OCI-LY3 (cell line): ENCODE measurements around the gene TYW1B.
"Not testable (repeated sequence)": the region's sequence is repeated elsewhere in the genome, so short reads cannot be mapped to it uniquely, and the experiment has no call there.

Experiments used
- EZH2phosphoT487 ChIP-seq: fragments of 200-600 bp; shearing (Covaris generic); IDR thresholded peaks from 2 replicates; pipeline ENCODE4 v1.6.1; 2018; ENCODE audit warnings: antibody characterized with exemption, mixed run types, low read depth
- TF ChIP-seq, protein P1 (sequence below): fragments of 200-600, 300-600 bp; sonication (generic); IDR thresholded peaks from 2 replicates; pipeline ENCODE4 v1.5.1; 2014; ENCODE audit warnings: antibody characterized with exemption, low read length, low read depth

DNA sequence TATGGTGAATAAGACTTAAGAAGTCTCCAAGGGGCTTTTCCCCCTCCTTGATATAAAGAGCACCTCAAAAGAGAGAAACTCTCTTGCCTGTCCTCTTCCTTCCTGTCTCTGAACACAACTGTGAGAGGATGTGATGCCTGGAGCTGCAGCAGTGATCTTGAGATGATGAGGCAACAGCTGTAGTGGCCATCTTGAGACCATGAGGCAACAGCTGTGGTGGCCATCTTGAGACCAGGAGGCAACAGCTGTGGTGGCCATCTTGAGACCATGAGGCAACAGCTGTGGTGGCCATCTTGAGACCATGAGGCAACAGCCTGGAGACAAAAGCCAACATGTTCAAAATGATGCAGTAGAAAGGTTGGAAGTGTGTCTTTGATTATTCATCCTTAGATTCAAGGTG lies 277.5 kb downstream of the TYW1B start:
- TF ChIP-seq, protein P1, sequence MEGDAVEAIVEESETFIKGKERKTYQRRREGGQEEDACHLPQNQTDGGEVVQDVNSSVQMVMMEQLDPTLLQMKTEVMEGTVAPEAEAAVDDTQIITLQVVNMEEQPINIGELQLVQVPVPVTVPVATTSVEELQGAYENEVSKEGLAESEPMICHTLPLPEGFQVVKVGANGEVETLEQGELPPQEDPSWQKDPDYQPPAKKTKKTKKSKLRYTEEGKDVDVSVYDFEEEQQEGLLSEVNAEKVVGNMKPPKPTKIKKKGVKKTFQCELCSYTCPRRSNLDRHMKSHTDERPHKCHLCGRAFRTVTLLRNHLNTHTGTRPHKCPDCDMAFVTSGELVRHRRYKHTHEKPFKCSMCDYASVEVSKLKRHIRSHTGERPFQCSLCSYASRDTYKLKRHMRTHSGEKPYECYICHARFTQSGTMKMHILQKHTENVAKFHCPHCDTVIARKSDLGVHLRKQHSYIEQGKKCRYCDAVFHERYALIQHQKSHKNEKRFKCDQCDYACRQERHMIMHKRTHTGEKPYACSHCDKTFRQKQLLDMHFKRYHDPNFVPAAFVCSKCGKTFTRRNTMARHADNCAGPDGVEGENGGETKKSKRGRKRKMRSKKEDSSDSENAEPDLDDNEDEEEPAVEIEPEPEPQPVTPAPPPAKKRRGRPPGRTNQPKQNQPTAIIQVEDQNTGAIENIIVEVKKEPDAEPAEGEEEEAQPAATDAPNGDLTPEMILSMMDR = not testable (repeated sequence)
- TF ChIP-seq EZH2phosphoT487 = not testable (repeated sequence)
